ENCODE results near the gene IGF1R.

DNA sequence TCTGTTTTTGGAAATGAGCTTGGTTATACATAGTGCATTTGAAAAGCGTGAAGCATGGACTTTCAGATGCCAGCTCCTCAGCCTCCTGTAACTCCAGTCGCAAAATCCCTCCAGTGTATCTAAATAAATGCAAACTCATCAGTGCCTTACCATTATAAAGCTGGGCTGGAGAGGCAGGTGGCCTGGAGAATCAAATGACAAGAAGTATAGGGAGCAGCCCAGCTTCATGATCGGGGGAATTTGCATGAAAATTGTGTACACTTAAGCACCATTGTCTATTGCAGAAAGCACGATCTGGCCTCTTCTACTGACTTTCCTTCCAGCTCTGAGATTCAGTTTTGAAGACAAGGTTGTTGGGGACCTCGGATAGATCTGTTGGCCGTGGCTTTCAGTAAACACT is 71.7 kb downstream of the IGF1R start:
- no peak for TF ChIP-seq HDAC6 (IDR thresholded peaks at IDR 0.05; ENCODE audit: low read depth, low read length)
- TF ChIP-seq CHD2 (IDR thresholded peaks at IDR 0.05; ENCODE audit: low read depth, low read length) = no peak
- TF ChIP-seq ZNF614 (CRISPR knock-in tag; IDR thresholded peaks at IDR 0.05; ENCODE audit: borderline replicate concordance) = no peak
- no peak for TF ChIP-seq MYC (CRISPR knock-in tag; IDR thresholded peaks at IDR 0.05; ENCODE audit: borderline replicate concordance)
- no peak for TF ChIP-seq CBFB (CRISPR knock-in tag; IDR thresholded peaks at IDR 0.05)
- no peak for TF ChIP-seq SUZ12 (IDR thresholded peaks at IDR 0.05; ENCODE audit: low read depth, low read length)
- TF ChIP-seq ZNF143 (CRISPR knock-in tag; IDR thresholded peaks at IDR 0.05) = no peak
- TF ChIP-seq FOXK1 (CRISPR knock-in tag; IDR thresholded peaks at IDR 0.05; ENCODE audit: borderline replicate concordance, low read depth) = no peak
- TF ChIP-seq MAZ (IDR thresholded peaks at IDR 0.05; ENCODE audit: borderline replicate concordance, low read depth, low read length) = no peak
- TF ChIP-seq MAZ (CRISPR knock-in tag; IDR thresholded peaks at IDR 0.05; ENCODE audit: low read depth) = no peak
- TF ChIP-seq XRCC5 (optimal IDR thresholded peaks at IDR 0.05; ENCODE audit: low read length) = no peak
- TF ChIP-seq ZNF780A (CRISPR knock-in tag; IDR thresholded peaks at IDR 0.05) = no peak
- no peak for TF ChIP-seq SRSF1 (optimal IDR thresholded peaks at IDR 0.05; ENCODE audit: low read depth, low read length)
